ENCODE results near the gene PLXND1.

The PLXND1 gene

GRCh38 chr3:129624347-129625071, 18.0 kb upstream of the PLXND1 start:
- ChIA-PET CTCF (interaction anchor here (0.6 to 1.2 kb wide), 5 partner anchors 134 to 675 kb away, joined by 3 to 5 read pairs (median 3); no protein-coding TSS in a partner anchor), POLR2A (no interaction called here)
- TF ChIP-seq CTCF (IDR thresholded peaks at IDR 0.05; ENCODE audit: insufficient read depth, low read length, missing control alignments) = no peak
- no peak overlapping the region for H3K4me3 ChIP-seq (ENCODE audit: low read depth, low read length)
- no peak for DNase-seq (ENCODE audit: low read depth, low spot score)

GRCh38 chr3:129623447-129624118, 17.1 kb upstream of the PLXND1 start:
- CTCF ChIA-PET = no interaction called here
- H3K4me3 ChIP-seq (ENCODE audit: low read depth, low read length) = no peak overlapping the region
- POLR2A ChIA-PET = no interaction called here
- DNase-seq (ENCODE audit: low read depth, low spot score) = no peak
- no peak for TF ChIP-seq CTCF (IDR thresholded peaks at IDR 0.05; ENCODE audit: insufficient read depth, low read length, missing control alignments)

DNA sequence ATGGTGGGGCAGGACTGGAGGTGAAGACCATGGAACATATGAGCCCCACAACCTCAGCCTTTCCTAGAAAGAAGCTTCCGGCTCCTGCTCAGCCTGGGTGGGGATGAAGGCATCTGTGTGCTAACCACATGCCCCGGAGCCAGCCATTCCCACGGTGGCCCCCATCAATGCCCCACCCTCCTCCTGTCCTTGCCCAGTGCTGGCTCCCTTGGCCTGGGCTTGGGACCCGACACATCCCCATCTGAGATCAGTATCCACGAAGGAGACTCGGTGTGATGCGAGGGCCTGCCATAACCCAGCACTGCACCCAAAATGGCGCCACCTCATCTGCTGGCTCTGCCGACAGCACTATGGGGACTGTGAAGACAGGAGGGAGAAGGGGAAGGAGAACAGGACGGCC, 16.5 kb upstream of the PLXND1 start:
- no peak for TF ChIP-seq CTCF (IDR thresholded peaks at IDR 0.05; ENCODE audit: insufficient read depth, low read length, missing control alignments)
- POLR2A ChIA-PET = no interaction called here
- CTCF ChIA-PET = interaction anchor here (1.2 kb wide), 1 partner anchor 132 kb away, joined by 3 read pairs; no protein-coding TSS in a partner anchor
- DNase-seq (ENCODE audit: low read depth, low spot score) = no peak
- H3K4me3 ChIP-seq (ENCODE audit: low read depth, low read length) = no peak overlapping the region

GRCh38 chr3:129622226-129622874, 15.9 kb upstream of the PLXND1 start:
- POLR2A ChIA-PET = no interaction called here
- CTCF ChIA-PET = interaction anchor here (0.7 to 1.2 kb wide), 2 partner anchors 130 to 132 kb away, joined by 3 read pairs; no protein-coding TSS in a partner anchor
- no peak for DNase-seq (ENCODE audit: low read depth, low spot score)
- no peak for TF ChIP-seq CTCF (IDR thresholded peaks at IDR 0.05; ENCODE audit: insufficient read depth, low read length, missing control alignments)
- no peak overlapping the region for H3K4me3 ChIP-seq (ENCODE audit: low read depth, low read length)

- H3K4me3 ChIP-seq (ENCODE audit: low read depth, low read length) = no peak overlapping the region
- CTCF ChIA-PET = interaction anchor here (0.7 to 1.2 kb wide), 2 partner anchors 130 to 131 kb away, joined by 3 read pairs; no protein-coding TSS in a partner anchor
- no peak for DNase-seq (ENCODE audit: low read depth, low spot score)
- TF ChIP-seq CTCF (IDR thresholded peaks at IDR 0.05; ENCODE audit: insufficient read depth, low read length, missing control alignments) = no peak
- POLR2A ChIA-PET = no interaction called here
Measured at GRCh38 chr3:129621626-129622225, 15.2 kb upstream of the PLXND1 start.

All from AG04449 (cell line).